Measurements from ENCODE around the gene CENPQ.

The CENPQ gene

GRCh38 chr6:49504666-49505065 is 41.5 kb downstream of the CENPQ start:
- no peak for DNase-seq (ENCODE audit: low read depth in 2 of 2, low spot score in 1 of 2)

GRCh38 chr6:49506569-49507111 is 43.5 kb downstream of the CENPQ start:
- no peak for DNase-seq (ENCODE audit: low read depth in 2 of 2, low spot score in 1 of 2)

GRCh38 chr6:49509342-49509741 is 46.2 kb downstream of the CENPQ start:
- no peak for DNase-seq (ENCODE audit: low read depth in 2 of 2, low spot score in 1 of 2)

- DNase-seq (ENCODE audit: low read depth in 2 of 2, low spot score in 1 of 2), result no peak
Observed at GRCh38 chr6:49513153-49513989, 50.2 kb downstream of the CENPQ start.

- DNase-seq (ENCODE audit: low read depth in 2 of 2, low spot score in 1 of 2), result no peak
Observed at GRCh38 chr6:49514571-49515484, 51.7 kb downstream of the CENPQ start.

- DNase-seq (ENCODE audit: low read depth in 2 of 2, low spot score in 1 of 2), result no peak
Observed at GRCh38 chr6:49515485-49516146, 52.4 kb downstream of the CENPQ start.

- no peak for DNase-seq (ENCODE audit: low read depth in 2 of 2, low spot score in 1 of 2)
Observed at GRCh38 chr6:49516147-49516505, 53.0 kb downstream of the CENPQ start.

- DNase-seq (ENCODE audit: low read depth in 2 of 2, low spot score in 1 of 2), result no peak
Observed at GRCh38 chr6:49517919-49518318, 54.7 kb downstream of the CENPQ start.

GRCh38 chr6:49519660-49520059 is 56.5 kb downstream of the CENPQ start:
- no peak for DNase-seq (ENCODE audit: low read depth in 2 of 2, low spot score in 1 of 2)

GRCh38 chr6:49522710-49523593 is 59.8 kb downstream of the CENPQ start:
- DNase-seq (ENCODE audit: low read depth in 2 of 2, low spot score in 1 of 2), result no peak

GRCh38 chr6:49523901-49524300 is 60.7 kb downstream of the CENPQ start:
- no peak for DNase-seq (ENCODE audit: low read depth in 2 of 2, low spot score in 1 of 2)

- DNase-seq (ENCODE audit: low read depth in 2 of 2, low spot score in 1 of 2), result no peak
Observed at GRCh38 chr6:49524541-49524940, 61.4 kb downstream of the CENPQ start.

- no peak for DNase-seq (ENCODE audit: low read depth in 2 of 2, low spot score in 1 of 2)
Observed at GRCh38 chr6:49526598-49526997, 63.4 kb downstream of the CENPQ start.

- no peak for DNase-seq (ENCODE audit: low read depth in 2 of 2, low spot score in 1 of 2)
Observed at GRCh38 chr6:49527320-49527719, 64.2 kb downstream of the CENPQ start.

GRCh38 chr6:49528571-49528970 is 65.4 kb downstream of the CENPQ start:
- DNase-seq (ENCODE audit: low read depth in 2 of 2, low spot score in 1 of 2), result no peak

GRCh38 chr6:49530141-49530776 is 67.1 kb downstream of the CENPQ start:
- no peak for DNase-seq (ENCODE audit: low read depth in 2 of 2, low spot score in 1 of 2)

- DNase-seq (ENCODE audit: low read depth in 2 of 2, low spot score in 1 of 2), result no peak
Observed at GRCh38 chr6:49531774-49532569, 68.8 kb downstream of the CENPQ start.

- DNase-seq (ENCODE audit: low read depth in 2 of 2, low spot score in 1 of 2), result no peak
Observed at GRCh38 chr6:49535795-49536194, 72.6 kb downstream of the CENPQ start.

- no peak for DNase-seq (ENCODE audit: low read depth in 2 of 2, low spot score in 1 of 2)
Observed at GRCh38 chr6:49539102-49539501, 75.9 kb downstream of the CENPQ start.

All from stimulated activated CD8-positive, alpha-beta memory T cell treated with anti-CD3 and anti-CD28 coated beads, Interleukin-4, amount 100 ng/mL, for 4 hours (primary cell).